GM12872 (cell line): ENCODE measurements around the gene RSPH3.

Experiments used
- TF ChIP-seq, protein P1 (sequence below): IDR thresholded peaks from 3 replicates; pipeline ENCODE4 v1.5.1; 2011; ENCODE audit warnings: low read depth, mild to moderate bottlenecking, low read length, moderate library complexity; ENCODE audit not compliant: insufficient read depth

The RSPH3 gene, protein sequence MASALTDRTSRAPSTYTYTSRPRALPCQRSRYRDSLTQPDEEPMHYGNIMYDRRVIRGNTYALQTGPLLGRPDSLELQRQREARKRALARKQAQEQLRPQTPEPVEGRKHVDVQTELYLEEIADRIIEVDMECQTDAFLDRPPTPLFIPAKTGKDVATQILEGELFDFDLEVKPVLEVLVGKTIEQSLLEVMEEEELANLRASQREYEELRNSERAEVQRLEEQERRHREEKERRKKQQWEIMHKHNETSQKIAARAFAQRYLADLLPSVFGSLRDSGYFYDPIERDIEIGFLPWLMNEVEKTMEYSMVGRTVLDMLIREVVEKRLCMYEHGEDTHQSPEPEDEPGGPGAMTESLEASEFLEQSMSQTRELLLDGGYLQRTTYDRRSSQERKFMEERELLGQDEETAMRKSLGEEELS

GRCh38 chr6:158999666-159000403, at the start of gene RSPH3:
RSPH3 (minus strand) TSS chr6:159000202; CDS start chr6:158999550, 652 bp downstream.
- TF ChIP-seq, protein P1, sequence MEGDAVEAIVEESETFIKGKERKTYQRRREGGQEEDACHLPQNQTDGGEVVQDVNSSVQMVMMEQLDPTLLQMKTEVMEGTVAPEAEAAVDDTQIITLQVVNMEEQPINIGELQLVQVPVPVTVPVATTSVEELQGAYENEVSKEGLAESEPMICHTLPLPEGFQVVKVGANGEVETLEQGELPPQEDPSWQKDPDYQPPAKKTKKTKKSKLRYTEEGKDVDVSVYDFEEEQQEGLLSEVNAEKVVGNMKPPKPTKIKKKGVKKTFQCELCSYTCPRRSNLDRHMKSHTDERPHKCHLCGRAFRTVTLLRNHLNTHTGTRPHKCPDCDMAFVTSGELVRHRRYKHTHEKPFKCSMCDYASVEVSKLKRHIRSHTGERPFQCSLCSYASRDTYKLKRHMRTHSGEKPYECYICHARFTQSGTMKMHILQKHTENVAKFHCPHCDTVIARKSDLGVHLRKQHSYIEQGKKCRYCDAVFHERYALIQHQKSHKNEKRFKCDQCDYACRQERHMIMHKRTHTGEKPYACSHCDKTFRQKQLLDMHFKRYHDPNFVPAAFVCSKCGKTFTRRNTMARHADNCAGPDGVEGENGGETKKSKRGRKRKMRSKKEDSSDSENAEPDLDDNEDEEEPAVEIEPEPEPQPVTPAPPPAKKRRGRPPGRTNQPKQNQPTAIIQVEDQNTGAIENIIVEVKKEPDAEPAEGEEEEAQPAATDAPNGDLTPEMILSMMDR = peak; percentile 9; the same call in 1 of the 3 replicates

GRCh38 chr6:159047891-159048685, 48.1 kb upstream of the RSPH3 start:
- TF ChIP-seq, protein P1 = no peak

GRCh38 chr6:159045801-159046200, 45.8 kb upstream of the RSPH3 start:
- TF ChIP-seq, protein P1 = peak; percentile 21; the same call in 1 of the 3 replicates

DNA sequence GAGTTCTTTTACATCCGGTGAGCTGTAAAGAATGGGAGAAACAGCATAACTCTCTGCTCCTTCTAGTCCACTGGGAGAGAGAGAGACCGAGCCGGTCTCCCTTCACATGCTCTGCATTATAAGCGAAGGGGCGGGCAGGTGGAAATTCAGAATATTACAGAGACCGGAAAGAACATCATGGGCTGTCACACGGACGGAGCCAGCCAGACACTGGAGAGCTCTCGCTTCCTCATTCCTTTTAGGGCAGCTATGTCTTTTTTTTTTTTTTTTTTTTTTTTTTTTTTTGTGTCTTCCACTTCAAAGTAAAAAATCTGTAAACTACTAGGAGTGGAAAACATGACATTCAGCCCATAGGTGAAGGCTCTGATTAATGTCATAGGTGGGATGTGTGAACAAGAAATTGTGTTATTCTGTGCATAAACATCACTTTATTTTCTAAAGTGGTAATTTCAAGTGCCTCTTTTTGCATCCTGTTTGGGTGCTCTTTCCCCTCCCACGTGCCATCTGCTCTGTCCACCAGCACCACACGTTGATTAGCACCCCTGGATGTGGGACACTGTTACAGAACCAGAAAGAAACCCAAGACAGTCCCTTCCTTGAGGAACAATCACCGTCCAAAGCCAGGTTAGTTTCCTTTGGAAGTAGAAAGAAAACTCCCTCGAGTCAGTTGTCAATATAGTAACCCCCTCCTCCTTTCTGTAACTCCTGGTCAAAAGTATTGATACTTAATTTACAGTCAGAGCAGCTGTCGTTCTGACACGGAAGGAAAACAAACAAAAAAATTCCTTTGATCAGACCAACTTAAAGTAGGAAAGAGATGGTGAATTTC, 45.1 kb upstream of the RSPH3 start, which contains the start of gene TAGAP:
TSS of gene TAGAP (minus strand) at position 93 of the 829 bp plus-strand sequence. CDS start 845 bp downstream, outside the sequence.
- TF ChIP-seq, protein P1 = no peak

DNA sequence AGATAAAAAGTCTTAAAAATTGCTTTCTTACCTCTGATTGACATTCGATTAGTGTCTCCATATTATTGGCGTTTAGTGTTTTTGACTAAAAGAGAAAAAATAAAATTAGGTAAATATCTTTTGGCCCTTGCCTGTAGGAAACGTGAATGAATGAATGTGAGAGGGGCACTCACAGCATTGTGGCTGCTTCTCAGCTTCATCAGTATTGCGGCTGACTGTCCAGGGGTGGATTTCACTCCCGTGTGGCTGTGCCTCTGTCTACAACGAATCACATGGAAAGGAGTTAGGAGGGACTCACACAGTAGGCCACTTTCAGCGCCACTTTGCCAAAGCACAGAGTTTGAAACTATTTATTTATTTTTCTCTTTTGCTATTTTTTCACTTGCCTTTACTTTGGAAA, 43.9 kb upstream of the RSPH3 start:
- TF ChIP-seq, protein P1 = no peak

DNA sequence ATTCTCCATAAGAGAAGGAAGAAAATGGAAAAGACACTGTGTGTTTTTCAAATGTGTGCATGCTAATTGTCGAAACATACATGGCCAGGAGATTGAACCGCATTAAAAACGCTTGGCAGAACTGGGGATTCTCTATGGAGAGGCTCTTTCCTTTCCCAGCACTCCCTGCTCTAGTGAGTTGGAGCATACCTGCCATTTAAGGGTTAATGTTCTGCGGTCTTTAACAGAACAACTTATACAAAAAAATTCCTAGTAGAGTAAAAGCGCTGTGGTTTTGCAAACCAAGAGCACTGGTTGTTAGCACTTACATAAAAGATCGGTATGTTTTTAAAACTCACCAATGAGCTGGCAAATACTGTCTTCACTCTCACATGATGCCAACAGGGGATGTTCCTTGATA, 43.2 kb upstream of the RSPH3 start:
- TF ChIP-seq, protein P1 = no peak
